Stimulated activated CD4-positive, alpha-beta T cell treated with anti-CD3 and anti-CD28 coated beads, Interleukin-2, amount 100 ng/mL, for 4 hours (primary cell): ENCODE measurements around the gene HES2.
"Not testable (repeated sequence)": the region's sequence is repeated elsewhere in the genome, so short reads cannot be mapped to it uniquely, and the experiment has no call there.

ENCODE experiments used
- DNase-seq: peaks from one replicate; pipeline ENCODE4 v3.0.0-alpha.2; 2020; ENCODE audit warnings: low read depth

The HES2 gene

DNA sequence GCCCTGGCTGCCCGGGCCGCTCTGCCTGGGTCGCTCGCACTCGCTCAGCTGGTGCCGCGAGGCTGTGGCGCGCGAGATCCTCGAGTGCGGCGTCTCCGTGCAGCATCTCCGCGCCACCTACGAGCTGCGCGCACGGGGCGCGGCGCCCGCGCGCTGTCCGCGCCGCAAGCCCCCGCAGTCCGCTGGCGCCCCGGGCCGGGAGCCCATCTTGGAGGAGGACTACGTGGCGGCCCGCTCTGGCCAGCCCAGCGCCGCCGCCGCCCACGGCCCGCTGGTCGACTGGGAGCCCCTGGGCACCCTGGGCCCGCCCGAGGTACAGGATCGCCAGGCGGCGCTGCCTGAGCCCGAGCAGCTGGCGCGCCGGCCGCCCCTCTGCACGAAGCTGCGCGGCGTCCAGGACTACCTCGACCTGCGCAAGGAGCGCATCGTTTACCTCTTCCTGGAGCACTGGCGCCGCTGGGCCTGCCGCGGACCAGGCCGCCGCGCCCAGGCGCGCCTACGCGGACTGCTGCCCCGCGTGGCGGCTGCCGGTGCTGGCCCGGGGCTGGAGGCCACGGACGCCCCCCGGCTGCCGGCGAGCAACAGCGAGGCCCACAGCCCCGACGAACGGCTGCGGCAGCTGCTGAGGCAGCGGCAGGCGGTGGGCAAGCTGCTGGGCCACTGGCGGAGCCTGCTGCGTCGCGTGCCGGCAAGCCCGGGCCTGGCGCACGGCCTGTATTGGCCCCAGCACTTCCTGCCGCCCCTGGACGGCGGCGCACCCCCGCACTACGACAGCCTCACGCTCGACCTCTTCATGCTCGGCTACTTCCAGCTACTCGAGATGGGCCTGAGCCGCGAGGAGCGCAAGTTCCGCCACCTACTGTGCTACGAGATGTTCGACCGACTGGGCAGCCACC lies 35.4 kb upstream of the HES2 start:
- DNase-seq, result no peak

DNA sequence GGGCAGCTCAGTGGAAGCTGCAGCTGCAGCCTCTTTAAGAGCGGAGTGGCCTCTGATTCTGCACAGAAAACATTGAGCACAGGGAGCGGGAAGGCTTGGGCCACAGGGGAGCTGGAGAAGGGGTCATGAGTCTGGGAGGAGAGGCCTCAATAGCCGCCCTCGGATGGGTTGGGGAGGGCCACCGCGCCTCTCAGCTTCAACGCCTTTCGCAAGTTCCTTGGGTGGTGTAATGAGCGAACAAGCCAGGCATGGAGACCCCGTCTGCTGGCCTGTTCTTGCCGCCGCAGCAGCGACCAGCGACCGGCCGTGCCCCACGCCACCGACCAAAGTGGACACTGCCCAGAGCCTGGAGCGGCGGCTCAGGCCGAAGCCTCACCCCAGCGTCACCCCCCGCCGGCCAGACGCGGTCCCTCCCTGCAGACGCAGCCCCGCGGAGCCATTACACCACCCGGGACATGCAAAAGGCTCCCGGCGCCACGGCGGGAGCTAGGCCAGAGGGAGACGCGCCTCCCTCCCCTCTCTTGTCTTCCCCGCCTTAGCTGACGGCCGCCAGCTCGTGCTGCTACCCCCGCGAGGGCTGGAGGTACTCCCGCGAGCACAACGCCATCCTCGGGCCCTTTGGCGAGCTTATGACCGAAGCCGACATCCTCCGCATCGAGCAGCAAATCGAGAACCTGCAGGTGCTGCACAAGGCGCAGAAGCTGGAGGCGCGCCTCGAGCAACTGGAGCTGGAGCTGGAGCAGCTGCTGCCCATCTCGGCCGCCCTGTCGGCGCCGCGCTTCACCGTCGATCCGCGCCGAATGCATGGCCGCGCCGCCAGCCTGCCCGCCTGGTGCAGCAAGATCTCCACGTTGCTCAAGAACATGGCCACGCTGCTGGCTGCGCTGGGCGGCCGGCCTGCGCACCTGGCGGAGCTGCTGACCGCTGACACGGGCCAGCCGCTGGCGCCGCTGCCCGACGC lies 34.5 kb upstream of the HES2 start:
- DNase-seq, result not testable (repeated sequence)

DNA sequence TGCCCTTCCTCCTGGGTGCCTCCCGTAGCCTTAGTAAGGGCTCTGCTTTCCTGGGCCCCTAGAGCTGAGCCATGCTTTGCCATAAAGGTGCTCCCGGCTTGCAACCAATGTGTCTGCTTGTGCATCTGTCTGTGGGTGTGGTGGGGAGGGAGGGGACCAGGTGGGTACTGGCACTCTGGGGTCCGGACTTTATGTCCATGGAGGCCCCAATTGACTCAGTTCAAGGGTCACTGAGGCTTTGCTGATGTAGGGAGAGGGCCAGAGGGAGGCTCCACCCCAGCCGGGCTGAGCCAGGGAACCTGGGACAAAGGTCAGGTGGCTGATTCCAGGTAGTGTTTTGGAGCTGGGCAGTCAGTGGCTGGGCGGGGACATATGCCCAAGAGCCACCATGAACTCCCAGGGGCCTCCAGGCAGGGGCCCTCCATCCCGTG lies 31.2 kb upstream of the HES2 start:
- no peak for DNase-seq

DNA sequence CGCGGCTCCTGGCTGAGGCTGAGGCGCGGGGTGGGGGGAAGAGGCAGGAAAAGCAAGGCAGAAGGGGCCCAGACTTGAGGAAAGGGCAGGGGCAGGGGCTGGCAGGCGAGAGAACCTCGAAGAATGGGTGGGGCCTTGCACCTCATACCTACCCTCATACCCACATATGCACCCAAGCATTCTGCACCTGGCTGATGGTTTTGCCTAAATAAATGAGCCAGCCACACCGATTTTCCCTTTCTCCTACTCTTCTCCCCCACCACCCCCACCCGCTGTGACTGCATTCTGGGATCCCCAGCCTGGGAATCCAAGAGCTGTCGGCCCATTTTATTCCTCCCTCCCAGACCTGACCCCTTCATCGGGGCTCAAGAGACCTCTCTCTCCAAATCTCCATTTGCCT lies 30.8 kb upstream of the HES2 start:
- not testable (repeated sequence) for DNase-seq

DNA sequence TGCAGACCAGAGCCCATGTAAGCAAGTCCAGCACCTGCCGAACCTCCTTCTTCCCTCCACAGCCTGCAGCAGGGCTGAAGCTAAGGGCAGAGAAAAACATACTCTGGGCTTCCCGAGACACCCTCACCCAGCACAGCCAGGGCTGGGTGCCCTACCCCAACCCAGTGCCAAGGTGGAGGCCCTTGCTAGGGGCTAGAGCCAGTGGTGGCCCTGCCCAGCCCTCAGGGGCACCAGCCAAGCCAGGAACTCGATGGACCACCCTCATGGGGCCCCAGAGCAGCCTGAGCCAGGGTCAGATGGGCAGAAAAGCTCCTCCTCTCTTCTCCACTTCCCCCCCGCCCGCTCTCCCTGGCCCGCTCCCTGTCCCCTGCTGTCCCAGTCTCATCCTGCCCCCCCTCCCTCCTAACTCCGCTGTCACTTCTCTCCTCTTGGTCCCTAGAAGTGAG lies 30.3 kb upstream of the HES2 start:
- no peak for DNase-seq

DNA sequence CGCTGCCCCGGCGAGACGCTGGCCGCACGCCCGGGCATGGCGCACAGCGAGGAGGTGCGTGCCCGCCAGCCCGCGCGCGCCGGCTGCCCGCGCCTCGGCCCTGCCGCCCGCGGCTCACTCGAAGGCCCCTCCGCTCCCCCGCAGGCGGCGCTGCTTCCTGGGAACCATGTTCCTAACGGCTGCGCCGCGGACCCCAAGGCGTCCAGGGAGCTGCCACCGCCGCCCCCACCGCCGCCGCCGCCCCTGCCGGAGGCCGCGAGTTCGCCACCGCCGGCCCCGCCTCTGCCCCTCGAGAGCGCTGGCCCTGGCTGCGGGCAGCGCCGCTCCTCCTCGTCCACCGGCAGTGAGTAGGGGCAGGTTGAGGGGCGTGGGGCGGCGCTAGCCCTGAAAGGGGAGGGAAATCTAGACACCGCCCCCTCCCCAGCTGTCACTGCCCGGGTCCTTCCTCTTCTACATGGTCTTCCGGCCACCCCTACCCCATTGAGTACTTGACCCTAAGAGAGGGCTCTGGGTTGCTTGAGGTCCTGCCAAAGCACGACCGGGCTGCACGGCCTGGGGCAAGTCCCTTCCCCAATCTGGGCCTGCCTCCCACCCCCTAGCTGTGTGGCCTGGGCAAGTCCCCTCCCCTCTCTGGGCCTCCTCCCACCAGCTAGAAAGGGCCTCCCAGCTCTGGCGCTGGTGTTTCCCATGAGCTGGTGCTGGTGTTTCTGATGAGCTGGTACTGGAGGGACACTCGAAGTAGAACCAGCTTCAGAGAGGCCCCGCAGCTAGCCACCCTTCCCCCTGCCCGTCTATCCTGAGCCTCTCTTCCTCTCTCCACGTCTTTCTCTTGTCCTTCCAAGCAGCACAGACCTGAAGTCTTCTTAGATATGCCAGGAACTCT lies 29.3 kb upstream of the HES2 start:
- DNase-seq, result no peak

DNA sequence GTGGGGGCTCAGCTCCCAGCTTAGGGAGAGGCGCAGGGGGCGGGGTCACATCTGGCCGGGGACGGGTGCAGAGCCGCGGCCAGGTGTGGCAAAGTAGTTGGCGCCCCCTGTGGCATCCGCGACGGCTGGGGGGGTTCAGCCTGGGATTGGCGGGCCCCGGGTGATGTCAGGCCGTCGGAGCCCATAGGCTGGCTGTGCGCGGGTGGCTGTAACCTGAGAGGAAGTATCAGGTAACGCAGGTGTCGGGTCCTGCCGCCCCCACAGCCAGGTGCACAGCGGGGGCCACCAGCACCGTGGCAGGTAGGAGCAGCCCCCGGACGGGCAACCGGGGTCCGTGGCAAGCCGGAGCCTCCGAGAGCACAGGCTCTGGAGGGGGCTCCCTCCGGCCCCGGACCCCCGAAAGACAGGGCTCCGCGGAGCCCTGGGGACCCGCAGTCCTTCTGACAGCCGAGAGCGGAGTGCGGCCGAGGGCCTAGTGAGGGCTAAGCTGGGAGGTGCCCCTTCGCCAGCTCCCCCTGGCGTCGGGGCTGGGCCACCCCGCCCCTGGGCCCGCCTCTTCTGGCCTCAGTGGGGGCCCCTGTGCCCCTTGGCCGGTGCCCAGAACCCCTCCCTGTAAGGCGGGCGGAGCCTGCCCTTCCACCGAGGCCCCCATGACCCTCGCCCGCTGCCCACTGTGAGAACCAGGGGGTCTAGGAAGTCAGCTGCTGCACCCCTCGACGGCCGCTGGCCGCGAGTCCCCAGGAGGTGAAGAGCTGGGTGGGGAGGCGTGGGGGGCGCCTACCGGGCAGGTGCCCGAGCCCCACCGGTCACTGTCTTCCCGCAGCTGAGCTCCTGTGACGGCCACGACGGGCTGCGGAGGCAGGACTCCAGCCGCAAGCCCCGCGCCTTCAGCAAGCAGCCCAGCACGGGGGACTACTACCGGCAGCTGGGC lies 28.4 kb upstream of the HES2 start:
- peak; percentile 29 for DNase-seq

DNA sequence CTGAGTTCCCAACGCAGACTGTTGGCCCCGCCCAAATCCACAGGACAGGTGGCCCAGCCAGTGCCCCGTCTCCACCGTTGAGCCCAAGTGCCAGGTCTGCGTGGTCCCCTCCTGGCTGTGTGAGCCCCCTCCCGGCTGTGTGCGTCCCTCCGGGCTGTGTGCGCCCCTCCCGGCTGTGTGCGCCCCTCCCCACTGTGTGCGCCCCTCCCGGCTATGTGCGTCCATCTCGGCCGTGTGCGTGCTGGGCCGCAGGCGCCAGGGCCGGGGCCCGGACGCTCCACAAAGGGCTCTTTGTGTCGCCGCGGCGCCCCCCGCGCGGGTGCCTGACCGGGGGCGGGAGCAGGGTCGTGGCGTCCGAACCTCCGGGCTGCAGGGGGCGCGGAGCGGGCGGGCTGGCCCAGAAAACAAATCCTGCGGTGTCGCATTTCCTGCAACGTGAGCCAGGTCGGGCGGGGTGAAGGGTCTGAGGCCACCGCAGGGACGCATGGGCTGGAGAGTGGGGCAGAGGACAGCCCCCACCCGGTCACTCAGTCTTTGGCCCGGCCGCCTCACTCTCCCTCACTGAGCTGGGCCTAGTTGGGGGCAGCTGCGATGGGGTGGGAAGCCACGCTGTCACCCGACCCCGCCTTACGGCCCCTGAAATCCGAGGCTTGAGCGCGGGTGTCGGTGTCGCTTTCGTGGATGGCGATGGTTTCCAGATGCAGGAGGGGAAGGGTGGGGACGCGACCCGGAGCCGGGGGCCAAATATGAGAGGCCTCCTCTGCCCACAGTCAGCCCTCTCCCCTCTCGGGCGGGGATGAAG lies 27.5 kb upstream of the HES2 start:
- no peak for DNase-seq

DNA sequence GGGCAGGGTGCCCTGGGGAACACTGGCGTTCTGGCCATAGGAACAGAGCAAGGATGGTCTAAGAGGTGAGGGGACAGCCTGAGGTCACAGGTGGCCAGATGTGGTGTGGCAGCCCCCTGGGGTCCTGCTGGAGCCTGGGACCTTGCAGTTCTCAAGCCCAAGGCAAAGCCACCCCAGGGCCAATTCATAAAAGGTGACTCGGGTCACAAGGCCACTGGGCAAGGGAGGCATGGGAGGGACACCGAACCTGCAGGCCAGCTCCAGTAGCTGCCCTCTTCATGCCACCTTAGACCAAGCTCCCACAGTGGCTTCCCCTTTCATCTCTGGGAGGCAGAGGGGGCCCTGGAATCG lies 26.9 kb upstream of the HES2 start:
- DNase-seq, result no peak

DNA sequence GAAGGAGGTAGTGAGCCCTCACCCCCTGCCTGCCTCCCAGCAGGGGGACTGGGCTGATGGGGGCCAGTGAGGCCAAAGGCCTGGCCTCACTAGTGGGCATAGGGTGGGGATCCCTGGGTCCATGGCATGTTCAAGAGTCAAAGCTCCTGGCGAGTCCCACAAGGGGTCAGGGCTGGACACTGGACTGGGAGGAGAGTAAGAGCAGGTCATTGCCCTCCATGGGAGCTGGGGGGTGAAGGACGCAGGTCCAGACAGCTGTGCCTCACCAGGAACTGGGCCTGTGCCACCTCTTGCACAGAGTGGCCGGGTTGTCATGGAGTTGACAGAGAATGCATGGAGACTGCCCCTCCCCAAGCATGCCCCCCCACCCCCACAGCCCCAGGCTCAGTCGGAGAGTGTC lies 26.2 kb upstream of the HES2 start:
- DNase-seq, result not testable (repeated sequence)

DNA sequence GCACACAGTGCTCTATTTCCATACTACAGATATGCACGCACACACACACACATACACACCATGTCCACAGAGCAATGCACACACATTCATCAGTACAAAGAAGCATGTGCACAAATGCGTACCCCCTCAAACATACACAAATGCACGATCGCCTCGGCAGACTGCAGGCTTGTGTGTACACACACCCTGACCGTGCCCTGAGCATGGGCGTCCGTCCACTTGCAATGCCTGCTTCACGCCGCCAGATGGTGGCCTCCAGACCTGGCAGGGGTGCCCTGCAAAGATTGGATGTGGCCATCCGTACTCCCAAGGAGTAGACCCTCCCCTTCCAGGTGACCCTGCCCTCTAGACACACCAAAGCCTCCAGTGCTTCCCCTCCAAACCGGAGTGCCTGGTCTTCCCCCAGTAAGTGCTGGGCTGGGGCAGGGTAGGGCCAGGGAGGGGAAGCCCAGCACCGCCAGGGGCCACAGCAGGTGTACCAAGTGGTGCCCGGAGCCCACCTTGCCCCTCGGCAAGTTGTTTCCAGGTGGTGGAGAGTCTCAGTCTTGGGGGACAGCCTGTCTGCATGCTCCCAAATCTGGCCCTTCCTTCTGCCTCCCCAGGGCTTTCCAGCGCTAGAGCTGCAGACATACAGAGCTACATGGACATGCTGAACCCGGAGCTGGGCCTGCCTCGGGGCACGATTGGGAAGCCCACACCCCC lies 25.5 kb upstream of the HES2 start:
- DNase-seq, result no peak

DNA sequence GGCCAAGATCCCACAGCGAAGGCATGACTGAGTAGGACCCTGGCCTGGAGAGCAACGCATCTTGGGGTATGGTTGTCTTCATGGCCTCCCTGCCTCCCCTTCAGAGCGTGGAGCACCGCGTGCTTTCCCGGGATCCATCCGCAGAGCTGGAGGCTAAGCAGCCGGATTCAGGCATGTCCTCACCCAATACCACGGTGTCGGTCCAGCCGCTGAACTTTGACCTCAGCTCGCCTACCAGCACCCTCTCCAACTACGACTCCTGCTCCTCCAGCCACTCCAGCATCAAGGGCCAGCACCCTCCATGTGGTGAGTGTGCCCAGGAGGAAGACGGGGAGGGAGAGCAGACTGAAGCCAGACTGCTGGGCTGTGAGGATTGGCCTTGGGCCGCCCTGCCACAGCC lies 24.7 kb upstream of the HES2 start:
- no peak for DNase-seq

DNA sequence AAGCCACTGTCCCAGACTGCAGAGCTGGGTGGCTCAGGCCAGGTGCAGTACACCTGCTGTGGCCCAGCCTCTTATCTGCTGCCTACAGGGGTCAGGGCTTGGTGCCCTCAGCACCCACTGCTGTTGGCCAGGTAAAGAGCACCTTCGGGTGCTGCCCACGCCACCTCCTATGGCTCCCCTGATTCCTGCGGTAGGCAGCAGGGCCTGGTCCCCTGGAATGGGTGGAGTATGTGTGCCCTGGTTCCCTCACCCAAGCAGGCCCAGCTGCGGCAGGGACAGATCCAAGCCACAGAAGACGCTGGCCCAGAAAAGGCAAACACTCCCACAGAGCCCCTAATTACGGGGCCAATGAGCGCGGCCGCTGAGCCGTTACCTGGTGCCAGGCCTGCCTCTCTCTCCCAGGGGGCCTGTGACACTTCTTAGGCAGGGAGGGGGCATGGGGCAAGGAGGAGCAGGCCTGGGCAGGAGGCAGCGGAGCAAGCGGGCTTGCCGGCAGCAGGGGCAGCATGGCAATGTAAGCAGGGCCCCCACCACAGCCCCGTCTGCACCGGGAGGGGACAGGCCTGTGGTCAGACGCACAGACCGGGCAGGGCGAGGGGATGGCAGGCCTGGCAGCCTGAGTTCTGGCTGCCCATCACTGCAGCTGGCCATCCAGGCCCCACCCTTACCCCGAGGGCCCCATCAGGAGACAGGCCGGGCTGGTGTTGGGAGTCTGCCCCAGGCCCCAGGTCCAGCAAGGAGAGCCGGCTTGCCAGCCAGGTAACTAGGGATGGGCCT lies 23.8 kb upstream of the HES2 start:
- DNase-seq, result no peak

DNA sequence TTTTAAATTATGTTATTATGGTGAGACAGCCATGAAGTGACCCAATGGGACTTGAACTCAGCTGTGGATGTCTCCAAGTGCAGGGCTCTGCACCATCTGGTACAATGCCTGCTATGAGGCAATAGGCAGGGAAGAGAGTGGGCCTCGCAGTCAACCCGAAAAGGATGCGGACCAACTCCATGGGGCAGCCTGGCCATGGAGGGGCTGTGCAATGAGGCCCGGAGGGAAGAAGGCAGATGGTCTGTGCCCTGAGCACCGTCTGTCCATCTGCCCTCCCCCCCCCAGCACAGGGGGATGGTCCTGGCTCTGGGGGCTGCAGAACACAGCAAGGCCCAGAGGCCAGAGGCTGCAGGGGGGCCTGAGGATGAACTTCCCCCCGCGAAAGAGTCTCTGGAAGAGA lies 21.9 kb upstream of the HES2 start:
- DNase-seq, result no peak

DNA sequence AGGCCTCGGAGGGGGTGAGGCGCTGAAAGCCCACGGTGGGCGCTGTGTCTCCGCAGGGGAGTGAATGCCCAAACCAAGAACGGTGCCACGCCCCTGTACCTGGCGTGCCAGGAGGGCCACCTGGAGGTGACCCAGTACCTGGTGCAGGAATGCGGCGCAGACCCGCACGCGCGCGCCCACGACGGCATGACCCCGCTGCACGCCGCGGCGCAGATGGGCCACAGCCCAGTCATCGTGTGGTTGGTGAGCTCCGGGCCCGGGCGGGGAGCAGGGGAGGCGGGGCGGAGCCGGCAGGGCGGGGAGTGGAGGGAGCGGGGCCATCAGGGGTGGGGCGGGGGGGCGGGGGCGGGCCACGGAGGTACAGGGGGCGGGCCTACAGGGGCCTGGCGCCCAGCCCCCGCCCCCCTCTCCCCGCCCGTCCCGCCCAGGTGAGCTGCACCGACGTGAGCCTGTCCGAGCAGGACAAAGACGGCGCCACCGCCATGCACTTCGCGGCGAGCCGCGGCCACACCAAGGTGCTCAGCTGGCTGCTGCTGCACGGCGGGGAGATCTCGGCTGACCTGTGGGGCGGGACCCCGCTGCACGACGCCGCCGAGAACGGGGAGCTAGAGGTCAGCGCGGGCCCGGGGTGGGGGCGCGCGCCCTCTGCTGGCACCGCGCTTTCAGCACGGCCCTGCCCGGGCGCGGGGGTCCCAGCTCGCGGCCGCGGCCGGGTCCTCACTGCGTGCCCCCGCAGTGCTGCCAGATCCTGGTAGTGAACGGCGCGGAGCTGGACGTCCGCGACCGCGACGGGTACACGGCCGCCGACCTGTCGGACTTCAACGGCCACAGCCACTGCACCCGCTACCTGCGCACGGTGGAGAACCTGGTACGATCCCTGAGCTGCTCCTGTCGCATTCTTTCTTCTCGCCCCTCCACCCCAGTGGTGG lies 20.7 kb upstream of the HES2 start:
- DNase-seq, result peak; percentile 58

DNA sequence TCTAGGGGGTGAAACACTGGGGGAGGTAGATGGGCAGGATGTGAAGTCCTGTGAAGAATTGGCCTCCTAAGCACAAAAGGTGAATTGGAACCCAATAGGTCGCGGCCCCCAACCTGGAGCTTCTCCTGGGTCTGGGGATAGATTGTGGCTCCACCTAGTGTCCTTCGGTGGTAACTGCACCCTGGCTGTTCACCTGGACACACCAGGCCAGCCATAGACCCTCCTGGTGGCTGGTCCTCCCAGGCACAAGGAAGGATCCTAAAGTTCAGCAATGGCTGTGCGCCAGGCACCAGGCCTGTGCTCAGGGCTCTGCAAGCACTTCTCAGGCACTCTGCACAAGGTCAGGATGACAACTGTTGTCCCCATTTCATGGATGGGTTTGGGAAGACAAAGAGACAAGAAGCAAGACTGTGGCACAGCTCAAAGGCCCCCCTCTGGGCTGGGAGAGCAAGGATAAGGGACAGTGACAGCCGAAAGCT lies 18.4 kb upstream of the HES2 start:
- peak; percentile 61 for DNase-seq

DNA sequence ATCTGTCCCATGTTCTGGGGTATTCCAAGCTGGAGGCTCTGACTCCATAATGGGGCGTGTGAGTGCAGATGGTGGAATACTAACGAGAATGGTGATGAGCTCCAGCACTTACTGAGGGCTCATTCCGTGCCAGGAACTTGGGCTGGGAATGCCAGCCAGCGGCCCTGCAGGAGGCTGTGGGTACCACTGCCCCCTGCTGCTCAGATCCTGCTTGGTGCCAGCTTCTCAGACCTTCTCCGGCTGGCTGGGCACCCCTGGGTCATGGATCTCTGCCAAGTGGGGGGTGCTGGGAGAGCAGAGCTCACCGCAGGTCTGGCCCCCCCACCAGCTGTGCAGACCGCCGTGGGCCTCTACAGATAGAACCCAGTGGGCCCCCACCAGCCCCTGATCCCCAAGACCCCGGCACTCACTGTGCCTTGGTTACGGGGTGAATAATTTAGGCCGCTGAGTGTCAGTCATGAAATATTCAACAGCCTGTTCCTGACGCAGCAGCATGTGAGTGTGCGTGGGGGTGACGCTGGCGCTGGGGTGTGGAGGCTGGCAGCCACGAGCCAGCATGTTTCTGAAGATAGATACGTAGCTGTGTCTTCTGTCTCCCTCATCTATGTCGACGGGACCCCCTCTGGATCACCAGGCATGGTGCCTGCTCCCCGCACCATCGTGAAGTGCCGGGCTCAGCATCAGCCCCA lies 17.4 kb upstream of the HES2 start:
- not testable (repeated sequence) for DNase-seq
